KOPT-K1 (cell line): ENCODE measurements around the gene ITPKC.
A peak's percentile ranks its signal among the peaks of the same experiment; 100 is the strongest.
"Not testable (repeated sequence)": the region's sequence is repeated elsewhere in the genome, so short reads cannot be mapped to it uniquely, and the experiment has no call there.

Experiments
- H3K27ac ChIP-seq: fragments of 200-600 bp; sonication (generic); 2 replicates; pipeline ENCODE4 v1.5.1; 2016; ENCODE audit warnings: antibody characterized with exemption, mild to moderate bottlenecking, low read depth, low read length; ENCODE audit not compliant: poor library complexity, severe bottlenecking
- H3K36me3 ChIP-seq: fragments of 200-600 bp; sonication (generic); 2 replicates; pipeline ENCODE4 v1.5.1; 2017; ENCODE audit warnings: antibody characterized with exemption, mild to moderate bottlenecking, low read length, moderate library complexity; ENCODE audit not compliant: insufficient read depth
- H3K9me3 ChIP-seq: fragments of 200-600 bp; sonication (generic); 2 replicates; pipeline ENCODE4 v1.5.1; 2017; ENCODE audit warnings: antibody characterized with exemption, low read length, mild to moderate bottlenecking; ENCODE audit not compliant: insufficient read depth, poor library complexity, severe bottlenecking

The ITPKC gene

DNA sequence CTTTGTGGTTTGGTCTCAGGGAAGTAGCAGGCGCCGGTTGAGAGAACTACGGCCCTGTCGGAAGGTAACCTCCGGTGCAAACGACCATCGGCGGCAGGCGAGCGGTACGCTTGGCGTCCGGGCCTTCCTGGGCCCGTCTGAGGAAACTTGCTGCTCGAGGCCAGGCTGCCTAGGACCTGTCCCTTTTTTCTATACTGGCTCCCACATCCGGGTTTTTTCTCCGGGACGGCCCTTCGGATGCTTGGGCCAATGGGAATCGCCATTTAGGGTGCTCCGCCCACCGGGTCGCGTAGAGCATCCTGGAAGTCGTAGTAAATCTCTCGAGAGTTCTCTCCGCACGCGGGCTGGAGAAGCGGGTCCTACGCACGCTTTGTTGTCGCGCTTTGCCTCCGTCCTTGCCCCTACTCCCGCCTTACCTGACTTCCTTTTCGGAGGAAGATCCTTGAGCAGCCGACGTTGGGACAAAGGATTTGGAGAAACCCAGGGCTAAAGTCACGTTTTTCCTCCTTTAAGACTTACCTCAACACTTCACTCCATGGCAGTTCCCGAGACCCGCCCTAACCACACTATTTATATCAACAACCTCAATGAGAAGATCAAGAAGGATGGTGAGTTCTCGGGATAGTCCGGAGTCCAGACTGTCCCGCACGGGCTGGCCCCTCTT, 34.1 kb downstream of the ITPKC start, which contains the start of gene SNRPA:
TSS of gene SNRPA (plus strand) at position 330 of the 664 bp plus-strand sequence. CDS start at position 536, 206 bp downstream.
- no peaks in the 10 kb centered on the region for H3K9me3 ChIP-seq
- peak within 1 kb of the TSS; percentile 92 for H3K27ac ChIP-seq
- H3K36me3 ChIP-seq: peaks cover 32% of the 10 kb centered on the region

DNA sequence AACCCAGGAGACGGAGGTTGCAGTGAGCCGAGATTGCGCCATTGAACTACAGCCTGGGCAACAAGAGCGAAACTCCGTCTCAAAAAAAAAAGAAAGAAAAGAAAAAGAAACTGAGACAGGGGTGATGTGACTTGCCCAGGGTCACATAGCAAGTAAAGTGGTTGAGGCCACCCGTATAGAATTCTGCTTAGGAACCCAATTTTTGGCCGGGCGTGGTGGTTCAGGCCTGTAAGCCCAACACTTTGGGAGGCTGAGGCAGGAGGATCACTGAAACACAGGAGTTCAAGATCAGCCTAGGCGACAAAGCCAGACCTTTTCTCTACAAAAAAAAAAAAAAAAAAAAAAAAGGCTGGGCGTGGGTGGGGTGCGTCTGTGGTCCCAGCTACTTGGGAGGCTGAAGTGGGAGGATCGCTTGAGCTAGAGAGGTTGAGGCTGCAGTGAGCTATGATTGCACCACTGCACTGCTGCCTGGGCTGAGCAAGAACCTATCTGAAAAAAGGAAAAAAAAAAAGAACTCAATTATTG, 35.4 kb downstream of the ITPKC start:
- H3K36me3 ChIP-seq: peaks cover 46% of the 10 kb centered on the region

GRCh38 chr19:40754611-40755247, 37.8 kb downstream of the ITPKC start:
- H3K27ac ChIP-seq: no peak overlapping the region
- H3K9me3 ChIP-seq: no peaks in the 10 kb centered on the region
- H3K36me3 ChIP-seq: peaks cover 68% of the 10 kb centered on the region

More for the DNA sequence above, 35.4 kb downstream of the ITPKC start:
- peak overlapping the region; percentile 92 for H3K27ac ChIP-seq
- H3K9me3 ChIP-seq: no peaks in the 10 kb centered on the region

- no peak overlapping the region for H3K27ac ChIP-seq
- H3K36me3 ChIP-seq: peaks cover 73% of the 10 kb centered on the region
- no peaks in the 10 kb centered on the region for H3K9me3 ChIP-seq
These were observed 38.3 kb downstream of the ITPKC start for GRCh38 chr19:40755248-40755624.

DNA sequence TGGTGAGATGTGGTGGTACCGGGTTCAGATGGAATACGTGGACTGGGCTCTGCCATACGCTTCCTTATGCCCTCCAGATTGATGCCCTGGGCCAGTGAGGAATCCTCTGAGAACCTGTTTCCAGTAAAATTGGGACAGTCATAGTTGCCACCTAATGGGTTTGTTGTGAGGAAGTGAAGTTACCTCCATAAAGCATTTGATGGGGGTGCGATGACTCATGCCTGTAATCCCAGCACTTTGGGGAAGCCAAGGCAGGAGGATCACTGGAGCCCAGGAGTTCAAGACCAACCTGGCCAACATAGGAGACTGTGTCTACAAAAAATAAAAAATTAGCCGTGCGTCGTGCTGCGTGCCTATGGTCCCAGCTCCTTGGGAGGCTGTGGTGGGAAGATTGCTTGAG, 38.9 kb downstream of the ITPKC start:
- peaks cover 78% of the 10 kb centered on the region for H3K36me3 ChIP-seq
- no peak overlapping the region for H3K27ac ChIP-seq
- H3K9me3 ChIP-seq: no peaks in the 10 kb centered on the region

DNA sequence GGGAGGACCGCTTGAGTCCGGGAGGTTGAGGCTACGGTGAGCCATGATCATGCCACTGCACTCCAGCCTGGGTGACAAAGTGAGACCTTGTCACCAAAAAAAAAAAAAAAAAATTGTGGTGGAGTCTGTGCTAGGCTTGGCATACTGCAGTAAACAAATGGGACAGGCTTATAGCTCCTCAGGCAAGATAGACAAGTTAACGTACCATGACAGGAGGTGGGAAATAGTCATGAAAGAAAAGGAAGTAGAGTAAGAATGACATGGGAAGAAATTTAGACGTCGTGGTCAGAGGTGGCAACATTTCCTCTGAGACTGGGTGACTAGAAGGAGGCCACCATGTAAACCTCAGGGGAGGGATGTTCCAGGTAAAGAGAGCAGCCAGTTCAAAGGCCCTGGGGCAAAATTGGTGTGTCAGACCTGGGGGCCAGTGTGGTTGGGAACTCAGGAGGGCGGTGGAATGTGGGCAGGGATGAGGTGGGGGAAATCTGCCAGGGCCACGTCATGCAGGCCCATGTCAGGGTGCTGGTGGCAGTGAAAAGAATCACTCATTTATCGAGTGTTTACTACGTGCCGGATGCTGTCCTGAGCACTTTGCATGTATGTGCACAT, 39.7 kb downstream of the ITPKC start:
- H3K36me3 ChIP-seq: peaks cover 86% of the 10 kb centered on the region
- H3K9me3 ChIP-seq: no peaks in the 10 kb centered on the region
- H3K27ac ChIP-seq: no peak overlapping the region

GRCh38 chr19:40758491-40758890, 41.6 kb downstream of the ITPKC start:
- Histone ChIP-seq H3K9me3 (no peaks in the 10 kb centered on the region), H3K36me3 (peaks cover 98% of the 10 kb centered on the region), H3K27ac (no peak overlapping the region)

DNA sequence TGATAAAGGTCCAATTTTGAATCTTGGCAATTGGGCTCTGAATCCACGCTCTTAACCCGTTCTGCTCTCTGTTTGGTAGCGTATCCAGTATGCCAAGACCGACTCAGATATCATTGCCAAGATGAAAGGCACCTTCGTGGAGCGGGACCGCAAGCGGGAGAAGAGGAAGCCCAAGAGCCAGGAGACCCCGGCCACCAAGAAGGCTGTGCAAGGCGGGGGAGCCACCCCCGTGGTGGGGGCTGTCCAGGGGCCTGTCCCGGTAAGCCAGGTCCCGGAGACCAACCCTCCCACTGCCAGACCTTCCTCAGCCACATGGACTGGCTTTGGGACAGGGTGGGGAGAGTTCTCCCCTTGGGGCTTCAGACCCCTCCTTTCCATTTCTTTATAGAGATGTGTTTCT, 42.4 kb downstream of the ITPKC start:
- Histone ChIP-seq H3K27ac (no peak overlapping the region), H3K9me3 (no peaks in the 10 kb centered on the region), H3K36me3 (peaks cover 98% of the 10 kb centered on the region)

DNA sequence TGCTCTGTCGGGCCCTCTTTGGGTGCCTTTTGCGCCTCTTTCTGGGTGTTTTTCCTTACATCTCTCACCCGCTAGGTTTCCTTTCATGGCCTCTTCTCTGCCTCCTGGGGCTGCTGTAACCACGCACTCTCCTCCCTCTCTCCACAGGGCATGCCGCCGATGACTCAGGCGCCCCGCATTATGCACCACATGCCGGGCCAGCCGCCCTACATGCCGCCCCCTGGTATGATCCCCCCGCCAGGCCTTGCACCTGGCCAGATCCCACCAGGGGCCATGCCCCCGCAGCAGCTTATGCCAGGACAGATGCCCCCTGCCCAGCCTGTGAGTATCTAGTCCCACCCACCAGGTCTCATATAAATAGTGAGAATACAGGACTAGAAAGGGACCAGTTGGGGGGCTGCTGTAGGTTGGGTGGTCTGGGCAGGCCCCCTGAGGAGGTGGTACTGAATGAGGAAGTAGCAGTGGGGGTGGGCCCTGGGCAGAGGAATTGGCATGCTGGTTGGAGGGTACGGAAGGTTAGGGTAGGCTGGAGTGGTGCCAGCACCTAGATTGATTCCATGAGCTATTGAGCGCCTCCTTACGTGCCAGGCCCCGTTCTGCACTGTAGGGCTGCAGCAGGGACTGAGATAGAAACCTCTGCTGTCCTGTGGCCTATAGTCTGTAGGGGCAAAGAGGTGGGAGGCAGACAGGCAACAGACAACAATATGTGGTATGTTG, 46.0 kb downstream of the ITPKC start:
- H3K9me3 ChIP-seq: no peaks in the 10 kb centered on the region
- no peak overlapping the region for H3K27ac ChIP-seq
- H3K36me3 ChIP-seq: peaks cover 91% of the 10 kb centered on the region

DNA sequence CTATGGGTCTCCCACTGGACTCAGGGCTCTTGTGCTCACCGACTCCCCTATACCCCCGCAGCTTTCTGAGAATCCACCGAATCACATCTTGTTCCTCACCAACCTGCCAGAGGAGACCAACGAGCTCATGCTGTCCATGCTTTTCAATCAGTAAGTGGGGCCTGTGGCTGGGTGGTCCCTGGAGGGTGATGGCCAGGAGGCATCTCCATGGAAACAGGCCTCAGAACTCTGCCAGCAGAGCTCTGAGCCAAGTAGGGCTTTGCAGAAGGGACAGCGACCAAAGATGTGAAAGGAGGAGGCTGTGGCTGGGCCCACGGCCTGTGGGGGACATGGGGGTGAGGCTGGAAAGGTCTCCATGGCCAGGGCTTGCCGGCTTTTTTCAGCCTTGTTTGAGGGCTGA, 46.6 kb downstream of the ITPKC start:
- Histone ChIP-seq H3K9me3 (no peaks in the 10 kb centered on the region), H3K27ac (no peak overlapping the region)

GRCh38 chr19:40763963-40764362, 47.1 kb downstream of the ITPKC start:
- Histone ChIP-seq H3K27ac (no peak overlapping the region), H3K9me3 (no peaks in the 10 kb centered on the region), H3K36me3 (peaks cover 87% of the 10 kb centered on the region)

More for the DNA sequence above, 46.6 kb downstream of the ITPKC start:
- peaks cover 87% of the 10 kb centered on the region for H3K36me3 ChIP-seq

- H3K9me3 ChIP-seq, H3K27ac ChIP-seq: not testable (repeated sequence)
- peaks cover 75% of the 10 kb centered on the region for H3K36me3 ChIP-seq
These were observed 49.5 kb downstream of the ITPKC start for GRCh38 chr19:40766385-40766784.

DNA sequence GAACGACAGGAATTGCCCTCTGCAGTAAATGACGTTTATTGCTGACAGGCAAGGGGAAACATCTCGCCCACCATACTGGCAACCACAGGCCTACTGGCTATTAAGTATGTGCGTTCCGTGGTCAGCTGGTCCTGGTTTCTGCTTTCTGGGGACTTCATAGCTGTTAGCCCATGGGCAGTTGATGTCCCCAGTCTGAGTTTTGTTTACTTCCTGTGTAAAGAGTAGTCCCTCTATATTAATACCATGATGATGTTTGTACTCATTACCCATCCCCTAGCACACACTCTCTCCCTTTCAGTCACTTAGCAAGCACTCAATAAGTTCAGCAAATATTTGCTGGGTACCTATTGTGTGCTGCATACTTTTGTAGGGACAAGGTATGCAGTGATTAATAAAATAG, 52.0 kb downstream of the ITPKC start:
- no peak overlapping the region for H3K27ac ChIP-seq
- peaks cover 51% of the 10 kb centered on the region for H3K36me3 ChIP-seq
- no peaks in the 10 kb centered on the region for H3K9me3 ChIP-seq

GRCh38 chr19:40771101-40771862, 54.4 kb downstream of the ITPKC start:
- H3K9me3 ChIP-seq, H3K27ac ChIP-seq: not testable (repeated sequence)
- peaks cover 26% of the 10 kb centered on the region; the same call in 1 of the 2 replicates for H3K36me3 ChIP-seq
